ENCODE data around the gene EIF1AD. TPM values are rescaled to one million over a fixed set of nuclear protein-coding genes. Genes with fewer than 3 reads are reported as not detected.

EIF1AD gene
- total and polyA plus RNA-seq, 9 of the 15 experiments (the other 6 are each of a cell fraction or from before 2014, with no cell fraction given): 50.1 to 98.8 (median 58.7) TPM

DNA sequence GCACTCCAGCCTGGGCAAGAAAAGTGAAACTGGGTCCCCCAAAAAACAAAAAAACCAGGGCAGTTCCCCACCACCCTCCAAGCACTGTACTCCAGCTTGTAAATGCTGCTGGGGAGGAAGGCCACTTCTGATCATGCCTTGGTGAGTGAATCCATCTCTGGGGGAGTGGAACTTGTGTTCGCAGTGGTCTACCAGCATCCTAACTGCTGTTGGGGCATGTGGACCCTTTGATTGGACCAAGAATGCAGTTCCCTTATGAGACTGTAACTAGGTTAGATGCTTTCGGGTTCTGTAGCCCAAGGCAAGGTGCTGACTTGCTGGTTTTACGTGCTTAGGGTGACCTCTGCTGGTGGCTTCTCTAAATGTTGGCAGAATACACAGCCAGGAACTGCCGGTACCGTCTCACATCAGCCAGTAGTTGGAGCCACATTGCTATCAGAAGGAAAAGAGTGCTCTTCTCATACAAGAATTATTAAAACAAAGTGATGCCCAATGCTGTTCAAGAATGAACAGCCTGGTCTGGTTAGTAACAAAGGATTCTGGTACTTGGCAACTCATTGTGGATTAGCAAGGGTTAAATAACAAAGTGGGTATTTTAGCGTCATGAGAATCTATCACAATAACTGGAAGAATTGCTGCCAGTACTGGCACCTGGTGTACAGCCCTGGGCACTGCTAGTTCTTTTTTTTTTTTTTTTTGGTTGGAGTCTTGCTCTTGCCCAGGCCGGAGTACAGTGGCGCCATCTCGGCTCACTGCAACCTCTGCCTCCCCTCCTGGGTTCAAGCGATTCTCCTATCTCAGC, 13.0 kb downstream of the EIF1AD start (continued):
- peak; percentile 29; the same call in 1 of the 2 replicates for TF ChIP-seq E2F1 (CRISPR knock-in tag; IDR thresholded peaks at IDR 0.05)
- TF ChIP-seq TCFL5 (CRISPR knock-in tag; conservative IDR thresholded peaks at IDR 0.05): no peak
- no peak for TF ChIP-seq ZNF407 (IDR thresholded peaks at IDR 0.05; ENCODE audit: low read depth)
- no peak for TF ChIP-seq HNRNPLL (IDR thresholded peaks at IDR 0.05; ENCODE audit: low read depth, low read length, poor library complexity, severe bottlenecking)
- 0 out of 4 replicates have a peak, but pooled peaks of 1 of the 2 experiments have one; percentile 9 for TF ChIP-seq SRF (CRISPR knock-in tag; IDR thresholded peaks at IDR 0.05)
- TF ChIP-seq HIVEP1 (CRISPR knock-in tag; IDR thresholded peaks at IDR 0.05): no peak
- no peak for TF ChIP-seq SMARCB1 (IDR thresholded peaks at IDR 0.05; ENCODE audit: insufficient read length, low read depth)
- TF ChIP-seq NR4A1 (CRISPR knock-in tag; IDR thresholded peaks at IDR 0.05): no peak
- no peak for TF ChIP-seq NR4A1 (tag; IDR thresholded peaks at IDR 0.05)
- TF ChIP-seq, protein P1, sequence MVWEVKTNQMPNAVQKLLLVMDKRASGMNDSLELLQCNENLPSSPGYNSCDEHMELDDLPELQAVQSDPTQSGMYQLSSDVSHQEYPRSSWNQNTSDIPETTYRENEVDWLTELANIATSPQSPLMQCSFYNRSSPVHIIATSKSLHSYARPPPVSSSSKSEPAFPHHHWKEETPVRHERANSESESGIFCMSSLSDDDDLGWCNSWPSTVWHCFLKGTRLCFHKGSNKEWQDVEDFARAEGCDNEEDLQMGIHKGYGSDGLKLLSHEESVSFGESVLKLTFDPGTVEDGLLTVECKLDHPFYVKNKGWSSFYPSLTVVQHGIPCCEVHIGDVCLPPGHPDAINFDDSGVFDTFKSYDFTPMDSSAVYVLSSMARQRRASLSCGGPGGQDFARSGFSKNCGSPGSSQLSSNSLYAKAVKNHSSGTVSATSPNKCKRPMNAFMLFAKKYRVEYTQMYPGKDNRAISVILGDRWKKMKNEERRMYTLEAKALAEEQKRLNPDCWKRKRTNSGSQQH (CRISPR knock-in tag; IDR thresholded peaks at IDR 0.05): no peak
- no peak for TF ChIP-seq PCBP1 (IDR thresholded peaks at IDR 0.05; ENCODE audit: low read depth, low read length, poor library complexity, severe bottlenecking)
- peak; percentile 33; the same call in 1 of the 2 replicates for TF ChIP-seq XRCC5 (IDR thresholded peaks at IDR 0.05; ENCODE audit: low read depth, low read length)
- TF ChIP-seq ZNF175 (CRISPR knock-in tag; IDR thresholded peaks at IDR 0.05; ENCODE audit: low read depth): no peak
- no peak for TF ChIP-seq ZNF121 (CRISPR knock-in tag; conservative IDR thresholded peaks at IDR 0.05)
- no peak for TF ChIP-seq ZNF561 (CRISPR knock-in tag; conservative IDR thresholded peaks at IDR 0.05)

Measured in K562 (cell line).